Hematopoietic multipotent progenitor cell treated with erythropoietin and hydrocortisone succinate and interleukin-3 and kit ligand, for 8 days (in vitro differentiated cells): Measurements from ENCODE around the gene ENTPD6.

ENCODE experiments used
- DNase-seq: peaks from one replicate; pipeline ENCODE4 v3.0.0-alpha.2; 2015

The ENTPD6 gene

DNA sequence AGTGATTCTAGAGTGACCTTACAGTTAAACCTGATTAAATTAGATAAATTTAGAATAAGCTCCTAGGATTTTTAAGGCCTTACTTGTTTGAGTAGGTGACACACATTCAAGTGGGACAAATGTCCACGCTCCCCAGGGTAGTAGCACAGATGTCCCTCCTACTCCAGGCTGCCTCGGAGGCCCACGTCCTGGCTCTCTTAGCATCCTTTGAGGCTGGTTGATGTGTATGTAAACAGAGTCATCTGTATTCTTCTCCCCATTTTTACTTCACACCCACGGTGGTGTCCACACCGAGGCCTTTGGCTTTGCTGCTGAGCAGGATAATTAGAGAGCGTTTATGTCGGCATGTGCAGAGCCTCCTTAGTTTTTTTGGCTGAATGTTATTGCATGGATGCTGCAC lies 15.8 kb downstream of the ENTPD6 start:
- no peak for DNase-seq

- DNase-seq, result no peak
Observed at GRCh38 chr20:25212242-25212641, 16.7 kb downstream of the ENTPD6 start.

GRCh38 chr20:25213566-25214425 lies 18.3 kb downstream of the ENTPD6 start:
- DNase-seq, result no peak

GRCh38 chr20:25214426-25214790 lies 18.9 kb downstream of the ENTPD6 start:
- no peak for DNase-seq

DNA sequence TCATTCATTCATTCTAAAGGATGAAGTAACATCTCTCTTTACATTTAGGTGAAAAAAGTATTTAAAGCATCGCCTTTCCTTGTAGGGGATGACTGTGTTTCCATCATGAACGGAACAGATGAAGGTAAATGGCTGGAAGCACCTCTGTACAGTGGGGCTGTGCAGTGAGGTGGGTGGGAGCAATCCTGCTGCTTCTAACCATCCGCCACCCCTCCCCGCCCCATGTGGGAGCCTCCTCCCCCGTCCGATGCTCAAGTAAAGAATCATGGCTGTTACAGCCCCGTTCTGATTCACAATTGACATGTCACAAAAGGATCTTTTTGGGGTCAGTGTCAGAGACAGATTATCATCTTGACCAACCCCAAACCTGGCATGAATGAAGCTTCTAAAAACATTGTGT lies 19.3 kb downstream of the ENTPD6 start:
- no peak for DNase-seq

DNA sequence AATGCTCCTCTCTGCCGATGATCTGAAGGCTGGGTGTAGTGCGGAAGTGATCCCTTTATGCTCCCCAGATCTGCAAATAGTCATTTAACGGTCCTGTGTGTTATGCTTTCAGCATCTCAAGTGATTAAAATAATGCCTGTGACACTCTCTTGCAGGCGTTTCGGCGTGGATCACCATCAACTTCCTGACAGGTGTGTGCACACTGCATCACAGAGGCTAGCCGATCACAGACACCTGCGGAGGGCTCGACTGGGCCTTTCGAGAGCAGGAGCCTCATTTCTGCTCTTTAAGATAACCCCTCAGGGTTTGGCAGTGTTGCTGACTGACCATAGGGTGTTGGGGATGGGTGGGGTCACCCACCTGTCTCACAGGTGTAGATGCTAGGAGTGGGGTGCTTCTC lies 20.0 kb downstream of the ENTPD6 start:
- no peak for DNase-seq

GRCh38 chr20:25216199-25216945 lies 20.9 kb downstream of the ENTPD6 start:
- DNase-seq, result no peak

DNA sequence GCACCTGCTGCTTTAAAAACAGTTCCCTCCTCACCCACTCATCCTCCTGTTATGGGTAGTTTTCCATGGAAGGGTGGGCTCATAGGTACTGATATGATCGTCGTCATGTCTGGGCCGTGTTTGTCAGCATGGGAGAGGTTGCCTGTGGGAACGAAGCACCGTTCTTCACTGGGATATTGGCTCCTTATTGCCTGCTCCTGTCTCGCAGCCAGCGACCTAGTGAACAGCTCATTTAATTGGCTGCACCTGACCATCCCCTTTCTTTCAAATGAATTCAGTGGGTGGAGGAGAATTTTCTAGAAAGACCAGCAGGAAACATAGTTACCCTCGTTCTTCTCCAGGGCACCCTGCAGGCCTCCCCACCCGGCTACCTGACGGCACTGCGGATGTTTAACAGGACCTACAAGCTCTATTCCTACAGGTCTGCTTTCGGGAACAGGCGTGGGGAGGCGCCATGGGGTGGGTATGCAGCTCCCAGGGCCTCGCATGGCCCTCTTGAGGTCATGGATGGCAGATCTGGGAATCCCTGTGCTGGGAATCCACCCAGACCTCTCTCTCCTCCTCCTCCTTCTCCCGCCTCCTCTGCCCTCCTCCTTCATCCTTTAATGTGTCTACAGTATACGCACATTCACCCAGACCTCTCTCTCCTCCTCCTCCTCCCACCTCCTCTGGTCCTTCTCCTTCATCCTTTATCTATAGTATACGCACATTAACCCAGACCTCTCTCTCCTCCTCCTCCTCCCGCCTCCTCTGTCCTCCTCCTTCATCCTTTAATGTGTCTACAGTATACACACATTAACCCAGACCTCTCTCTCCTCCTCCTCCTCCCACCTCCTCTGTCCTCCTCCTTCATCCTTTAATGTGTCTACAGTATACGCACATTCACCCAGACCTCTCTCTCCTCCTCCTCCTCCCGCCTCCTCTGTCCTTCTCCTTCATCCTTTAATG lies 21.9 kb downstream of the ENTPD6 start:
- no peak for DNase-seq

DNA sequence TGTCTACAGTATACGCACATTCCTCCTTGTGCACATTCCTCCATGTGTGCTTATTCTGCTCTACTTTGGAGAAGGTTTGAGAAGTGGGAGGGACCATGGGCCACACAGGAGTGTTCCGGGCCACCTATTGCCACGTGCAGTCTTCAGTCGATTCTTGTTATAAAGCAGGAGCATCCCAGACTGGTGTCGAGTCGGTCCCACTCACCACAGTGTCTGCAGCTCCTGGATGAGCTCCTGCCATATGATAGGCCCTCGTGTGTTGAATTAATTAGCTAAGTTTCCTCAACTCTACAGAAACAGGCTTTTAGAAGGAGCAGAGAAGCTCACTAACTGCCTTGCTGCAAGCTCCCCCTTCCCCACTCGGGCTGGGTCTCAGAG lies 22.6 kb downstream of the ENTPD6 start:
- DNase-seq, result no peak

- no peak for DNase-seq
Observed at GRCh38 chr20:25218492-25218891, 23.0 kb downstream of the ENTPD6 start.

- no peak for DNase-seq
Observed at GRCh38 chr20:25219365-25219764, 23.9 kb downstream of the ENTPD6 start.

GRCh38 chr20:25220021-25220730 lies 24.7 kb downstream of the ENTPD6 start:
- no peak for DNase-seq

DNA sequence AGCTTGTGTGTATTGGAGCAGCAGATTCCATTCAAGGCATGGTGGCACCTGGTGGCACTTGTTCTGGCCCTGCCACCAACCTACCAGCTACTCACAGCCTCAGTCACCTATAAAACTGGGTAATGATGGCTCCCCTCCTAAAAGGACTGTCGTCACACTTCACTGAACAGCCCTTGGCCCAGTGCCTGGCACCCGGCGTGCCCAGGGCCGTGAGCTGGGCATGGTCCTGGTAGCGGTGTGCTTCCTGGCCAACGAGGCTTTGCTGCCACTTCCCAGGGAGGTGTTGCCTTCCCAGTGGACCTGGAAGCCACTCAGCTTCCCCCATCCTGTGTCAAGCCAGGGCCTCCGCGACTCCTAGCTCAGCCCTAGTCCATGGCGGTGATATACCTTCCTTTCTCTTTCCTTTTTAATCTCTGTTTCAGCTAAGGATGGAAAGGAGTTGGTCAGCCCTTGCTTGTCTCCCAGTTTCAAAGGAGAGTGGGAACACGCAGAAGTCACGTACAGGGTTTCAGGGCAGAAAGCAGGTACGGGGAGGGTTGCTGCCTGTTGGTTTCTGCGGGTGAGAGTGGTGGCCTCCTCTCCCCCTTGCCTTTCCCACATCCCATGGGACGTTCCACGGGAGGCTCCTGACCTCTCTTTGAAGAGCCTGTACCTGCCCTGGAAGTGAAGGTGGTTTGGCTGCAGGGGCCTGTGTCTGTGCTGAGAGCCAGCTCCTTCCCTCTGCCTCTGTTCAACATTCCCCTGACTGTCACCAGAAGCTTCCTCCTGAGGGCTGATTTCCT lies 25.5 kb downstream of the ENTPD6 start:
- DNase-seq, result no peak

DNA sequence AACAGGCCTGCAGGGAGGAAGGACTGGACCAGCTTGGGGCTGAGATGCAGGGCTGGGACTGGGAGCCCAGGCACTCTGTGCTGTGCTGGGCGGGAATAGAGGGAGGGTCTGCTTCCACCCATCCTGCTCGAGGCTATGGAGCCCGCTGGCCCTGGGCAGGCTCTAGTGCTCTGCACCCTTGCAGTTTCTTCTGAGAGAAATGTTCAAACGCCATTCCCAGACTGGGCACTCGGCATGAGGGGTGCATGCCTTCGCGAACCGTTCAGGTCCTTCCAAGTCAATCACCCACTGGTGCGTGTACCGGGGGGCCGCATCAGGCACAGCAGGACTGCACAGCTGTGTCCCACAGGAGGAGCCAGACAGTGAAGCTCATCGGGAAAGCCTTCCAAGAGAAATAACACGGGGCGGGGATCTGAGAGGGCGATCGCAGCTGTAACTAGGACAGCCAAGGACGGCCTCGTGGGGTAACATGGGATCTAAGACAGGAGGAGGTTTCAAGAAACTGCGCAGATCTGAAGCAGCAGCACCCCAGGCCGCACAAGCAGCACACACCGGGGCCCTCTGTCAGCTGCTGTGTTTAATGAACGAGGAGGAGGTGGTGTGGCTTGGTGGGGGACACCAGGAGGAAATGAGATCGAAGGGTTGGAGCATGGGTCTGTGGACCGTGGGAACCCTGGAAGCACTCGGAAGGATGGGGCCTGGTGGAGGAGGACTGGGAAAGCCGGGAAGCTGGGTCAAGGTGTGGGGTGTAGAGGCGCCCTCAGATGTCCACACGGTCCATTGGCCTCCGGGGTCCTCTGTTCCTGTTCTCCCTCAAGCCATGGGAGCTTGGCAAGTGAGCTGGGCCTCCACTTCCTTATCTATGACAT lies 26.3 kb downstream of the ENTPD6 start:
- no peak for DNase-seq

- DNase-seq, result no peak
Observed at GRCh38 chr20:25222461-25223178, 27.1 kb downstream of the ENTPD6 start.

- peak; percentile 60 for DNase-seq
Observed at GRCh38 chr20:25223179-25223661, 27.7 kb downstream of the ENTPD6 start.

DNA sequence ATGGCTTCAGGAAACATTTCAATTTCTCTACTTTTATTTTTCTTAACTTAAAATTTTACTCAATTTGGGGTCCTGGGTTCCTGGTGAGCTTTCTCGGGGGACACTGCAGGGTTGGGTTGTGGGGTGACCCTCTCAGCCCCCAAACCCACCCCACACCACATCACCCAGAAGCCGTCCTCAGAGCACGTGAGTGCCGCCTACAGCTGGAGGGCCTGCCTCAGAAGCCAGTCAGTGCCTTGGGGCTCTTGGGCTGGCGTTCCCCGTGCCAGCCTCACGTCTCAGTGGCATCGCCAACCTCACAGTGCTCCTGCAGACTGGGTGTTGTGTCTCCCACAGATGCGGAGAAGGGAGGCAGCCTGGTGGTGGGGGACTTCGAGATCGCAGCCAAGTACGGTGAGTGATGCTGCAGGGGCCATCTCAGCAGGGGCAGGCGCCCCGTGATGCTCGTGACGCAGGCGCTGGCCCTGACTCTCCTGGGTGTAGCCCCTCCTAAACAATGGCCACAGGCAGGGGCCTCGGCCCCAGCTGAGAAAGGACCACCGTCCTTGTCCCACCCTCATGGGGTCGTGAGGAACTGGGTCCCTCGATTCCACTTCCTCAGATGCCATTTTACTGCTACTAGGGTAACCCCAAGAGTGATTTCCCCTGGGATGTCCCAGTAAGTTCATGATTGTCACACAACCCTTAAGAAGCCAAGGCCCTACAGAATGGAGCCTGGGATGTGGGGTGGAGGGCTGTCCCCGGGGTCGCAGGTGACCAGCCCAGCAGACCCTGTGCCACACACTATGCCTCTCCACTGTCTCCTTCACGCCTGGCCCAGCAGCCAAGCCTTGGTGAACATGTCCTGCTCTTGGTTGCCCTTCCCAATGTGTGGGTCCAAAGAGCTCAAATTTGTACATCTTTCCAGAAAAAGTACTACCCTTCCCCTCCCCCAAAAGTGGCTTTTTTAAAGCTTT lies 28.5 kb downstream of the ENTPD6 start:
- DNase-seq, result no peak

DNA sequence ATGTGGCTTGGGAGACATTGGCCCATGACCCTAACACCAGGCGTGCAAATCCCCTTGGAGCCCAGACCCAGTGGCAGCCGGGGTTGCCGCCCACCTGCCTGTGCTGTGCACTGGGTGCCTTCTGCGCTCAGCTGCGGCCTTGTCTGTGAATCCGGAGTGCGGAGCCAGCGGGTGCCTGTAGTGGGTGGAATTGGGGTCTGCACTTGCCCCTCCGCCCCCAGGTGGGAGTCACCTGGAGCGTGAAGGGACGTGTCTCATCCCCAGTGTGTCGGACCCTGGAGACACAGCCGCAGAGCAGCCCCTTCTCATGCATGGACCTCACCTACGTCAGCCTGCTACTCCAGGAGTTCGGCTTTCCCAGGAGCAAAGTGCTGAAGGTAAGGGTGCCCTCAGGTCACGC lies 29.4 kb downstream of the ENTPD6 start:
- no peak for DNase-seq
